Ishikawa (cell line): Measurements from ENCODE around the gene PCDHA10.

ENCODE experiments used
- CREB1 ChIP-seq: IDR thresholded peaks from 2 replicates; pipeline ENCODE4 v1.6.1; 2012; ENCODE audit warnings: low read depth
- EGR1 ChIP-seq: IDR thresholded peaks from 2 replicates; pipeline ENCODE4 v1.6.1; 2012
- FOXM1 ChIP-seq: IDR thresholded peaks from 2 replicates; pipeline ENCODE4 v1.6.1; 2012; ENCODE audit warnings: low read depth, borderline replicate concordance
- NFIC ChIP-seq: IDR thresholded peaks from 2 replicates; pipeline ENCODE4 v1.6.1; 2012
- RAD21 ChIP-seq: IDR thresholded peaks from 2 replicates; pipeline ENCODE4 v1.6.1; 2012; ENCODE audit warnings: low read depth
- TAF1 ChIP-seq: IDR thresholded peaks from 2 replicates; pipeline ENCODE4 v1.6.1; 2012; ENCODE audit warnings: low read depth, mild to moderate bottlenecking
- TF ChIP-seq, protein P1 (sequence below): IDR thresholded peaks from 2 replicates; pipeline ENCODE4 v1.6.1; 2012
- TF ChIP-seq, protein P2 (sequence below): IDR thresholded peaks from 2 replicates; pipeline ENCODE4 v1.6.1; 2012; ENCODE audit warnings: low read depth, mild to moderate bottlenecking

DNA sequence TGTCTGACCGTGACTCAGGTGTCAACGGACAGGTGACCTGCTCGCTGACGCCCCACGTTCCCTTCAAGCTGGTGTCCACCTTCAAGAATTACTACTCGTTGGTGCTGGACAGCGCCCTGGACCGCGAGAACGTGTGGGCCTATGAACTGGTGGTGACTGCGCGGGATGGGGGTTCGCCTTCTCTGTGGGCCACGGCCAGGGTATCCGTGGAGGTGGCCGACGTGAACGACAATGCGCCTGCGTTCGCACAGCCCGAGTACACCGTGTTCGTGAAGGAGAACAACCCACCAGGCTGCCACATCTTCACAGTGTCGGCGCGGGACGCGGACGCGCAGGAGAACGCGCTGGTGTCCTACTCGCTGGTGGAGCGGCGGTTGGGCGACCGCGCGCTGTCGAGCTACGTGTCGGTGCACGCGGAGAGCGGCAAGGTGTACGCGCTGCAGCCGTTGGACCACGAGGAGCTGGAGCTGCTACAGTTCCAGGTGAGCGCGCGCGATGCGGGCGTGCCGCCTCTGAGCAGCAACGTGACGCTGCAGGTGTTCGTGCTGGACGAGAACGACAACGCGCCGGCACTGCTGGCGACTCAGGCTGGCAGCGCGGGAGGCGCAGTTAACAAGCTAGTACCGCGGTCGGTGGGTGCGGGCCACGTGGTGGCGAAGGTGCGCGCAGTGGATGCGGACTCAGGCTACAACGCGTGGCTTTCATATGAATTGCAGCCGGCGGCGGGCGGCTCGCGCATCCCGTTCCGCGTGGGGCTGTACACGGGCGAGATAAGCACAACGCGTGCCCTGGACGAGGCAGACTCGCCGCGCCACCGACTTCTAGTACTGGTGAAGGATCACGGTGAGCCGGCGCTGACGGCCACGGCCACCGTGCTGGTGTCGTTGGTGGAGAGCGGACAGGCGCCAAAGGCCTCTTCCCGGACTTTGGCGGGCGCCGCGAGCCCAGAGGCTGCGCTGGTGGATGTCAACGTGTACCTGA lies 14.8 kb downstream of the PCDHA10 start:
- TF ChIP-seq FOXM1 = no peak
- no peak for TF ChIP-seq TAF1
- no peak for TF ChIP-seq RAD21
- TF ChIP-seq EGR1 = no peak
- TF ChIP-seq, protein P1, sequence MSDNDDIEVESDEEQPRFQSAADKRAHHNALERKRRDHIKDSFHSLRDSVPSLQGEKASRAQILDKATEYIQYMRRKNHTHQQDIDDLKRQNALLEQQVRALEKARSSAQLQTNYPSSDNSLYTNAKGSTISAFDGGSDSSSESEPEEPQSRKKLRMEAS = no peak
- TF ChIP-seq, protein P2, sequence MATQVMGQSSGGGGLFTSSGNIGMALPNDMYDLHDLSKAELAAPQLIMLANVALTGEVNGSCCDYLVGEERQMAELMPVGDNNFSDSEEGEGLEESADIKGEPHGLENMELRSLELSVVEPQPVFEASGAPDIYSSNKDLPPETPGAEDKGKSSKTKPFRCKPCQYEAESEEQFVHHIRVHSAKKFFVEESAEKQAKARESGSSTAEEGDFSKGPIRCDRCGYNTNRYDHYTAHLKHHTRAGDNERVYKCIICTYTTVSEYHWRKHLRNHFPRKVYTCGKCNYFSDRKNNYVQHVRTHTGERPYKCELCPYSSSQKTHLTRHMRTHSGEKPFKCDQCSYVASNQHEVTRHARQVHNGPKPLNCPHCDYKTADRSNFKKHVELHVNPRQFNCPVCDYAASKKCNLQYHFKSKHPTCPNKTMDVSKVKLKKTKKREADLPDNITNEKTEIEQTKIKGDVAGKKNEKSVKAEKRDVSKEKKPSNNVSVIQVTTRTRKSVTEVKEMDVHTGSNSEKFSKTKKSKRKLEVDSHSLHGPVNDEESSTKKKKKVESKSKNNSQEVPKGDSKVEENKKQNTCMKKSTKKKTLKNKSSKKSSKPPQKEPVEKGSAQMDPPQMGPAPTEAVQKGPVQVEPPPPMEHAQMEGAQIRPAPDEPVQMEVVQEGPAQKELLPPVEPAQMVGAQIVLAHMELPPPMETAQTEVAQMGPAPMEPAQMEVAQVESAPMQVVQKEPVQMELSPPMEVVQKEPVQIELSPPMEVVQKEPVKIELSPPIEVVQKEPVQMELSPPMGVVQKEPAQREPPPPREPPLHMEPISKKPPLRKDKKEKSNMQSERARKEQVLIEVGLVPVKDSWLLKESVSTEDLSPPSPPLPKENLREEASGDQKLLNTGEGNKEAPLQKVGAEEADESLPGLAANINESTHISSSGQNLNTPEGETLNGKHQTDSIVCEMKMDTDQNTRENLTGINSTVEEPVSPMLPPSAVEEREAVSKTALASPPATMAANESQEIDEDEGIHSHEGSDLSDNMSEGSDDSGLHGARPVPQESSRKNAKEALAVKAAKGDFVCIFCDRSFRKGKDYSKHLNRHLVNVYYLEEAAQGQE = peak; percentile 52; the same call in 1 of the 2 replicates
- TF ChIP-seq CREB1 = no peak
- TF ChIP-seq NFIC = no peak
